GM12801 (cell line): ENCODE data around the gene BPGM.

Experiments
- TF ChIP-seq, protein P1 (sequence below): IDR thresholded peaks from one replicate; pipeline ENCODE4 v1.5.1; 2011; ENCODE audit warnings: control low read depth; ENCODE audit not compliant: insufficient read length; ENCODE audit errors: extremely low read depth

BPGM gene

GRCh38 chr7:134625550-134625949, 21.1 kb upstream of the BPGM start:
- TF ChIP-seq, protein P1, sequence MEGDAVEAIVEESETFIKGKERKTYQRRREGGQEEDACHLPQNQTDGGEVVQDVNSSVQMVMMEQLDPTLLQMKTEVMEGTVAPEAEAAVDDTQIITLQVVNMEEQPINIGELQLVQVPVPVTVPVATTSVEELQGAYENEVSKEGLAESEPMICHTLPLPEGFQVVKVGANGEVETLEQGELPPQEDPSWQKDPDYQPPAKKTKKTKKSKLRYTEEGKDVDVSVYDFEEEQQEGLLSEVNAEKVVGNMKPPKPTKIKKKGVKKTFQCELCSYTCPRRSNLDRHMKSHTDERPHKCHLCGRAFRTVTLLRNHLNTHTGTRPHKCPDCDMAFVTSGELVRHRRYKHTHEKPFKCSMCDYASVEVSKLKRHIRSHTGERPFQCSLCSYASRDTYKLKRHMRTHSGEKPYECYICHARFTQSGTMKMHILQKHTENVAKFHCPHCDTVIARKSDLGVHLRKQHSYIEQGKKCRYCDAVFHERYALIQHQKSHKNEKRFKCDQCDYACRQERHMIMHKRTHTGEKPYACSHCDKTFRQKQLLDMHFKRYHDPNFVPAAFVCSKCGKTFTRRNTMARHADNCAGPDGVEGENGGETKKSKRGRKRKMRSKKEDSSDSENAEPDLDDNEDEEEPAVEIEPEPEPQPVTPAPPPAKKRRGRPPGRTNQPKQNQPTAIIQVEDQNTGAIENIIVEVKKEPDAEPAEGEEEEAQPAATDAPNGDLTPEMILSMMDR = no peak

DNA sequence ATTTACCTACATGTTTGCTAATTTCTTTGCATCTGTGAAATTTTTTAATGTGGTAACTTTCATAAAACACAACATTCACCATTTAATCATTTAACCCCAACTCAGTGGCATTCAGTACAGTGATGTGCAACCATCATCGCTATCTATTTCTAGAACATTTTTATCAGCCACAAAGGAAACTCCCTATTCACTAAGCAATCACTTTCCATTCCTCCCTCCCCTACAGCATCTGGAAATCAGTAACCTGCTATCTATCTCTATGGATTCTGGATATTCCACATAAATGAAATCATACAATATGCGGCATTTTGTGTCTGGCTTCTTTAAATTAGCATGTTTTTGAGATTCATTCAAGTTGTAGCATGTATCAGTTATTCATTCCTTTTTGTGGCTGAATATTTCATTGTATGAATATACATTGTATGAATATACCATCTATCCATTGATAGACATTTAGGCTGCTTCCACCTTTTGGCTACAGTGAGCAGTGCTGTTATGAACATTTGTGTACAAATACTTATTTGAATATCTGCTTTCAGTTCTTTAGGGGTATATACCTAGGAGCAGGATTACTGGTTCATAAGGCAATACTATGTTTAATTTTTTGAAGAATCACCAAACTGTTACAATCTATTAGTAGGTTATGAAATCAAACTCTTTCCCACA, 19.4 kb upstream of the BPGM start:
- TF ChIP-seq, protein P1 = no peak

DNA sequence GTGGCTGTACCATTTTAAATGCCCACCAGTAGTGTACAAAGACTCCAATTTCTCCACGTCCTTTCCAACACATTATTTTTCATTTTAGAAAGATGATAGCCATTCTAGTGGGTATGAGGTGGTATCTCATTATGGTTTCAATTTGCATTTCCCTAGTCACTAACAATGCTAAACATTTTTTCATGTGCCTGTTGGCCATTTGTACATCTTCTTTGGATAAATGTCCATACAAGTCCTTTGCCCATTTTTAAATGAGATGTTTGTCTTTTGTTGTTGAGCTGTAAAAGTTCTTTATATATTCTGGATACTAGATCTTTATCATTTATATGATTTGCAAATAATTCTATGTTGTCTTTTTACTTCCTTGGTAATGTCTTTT, 18.9 kb upstream of the BPGM start:
- TF ChIP-seq, protein P1 = no peak

- TF ChIP-seq, protein P1 = no peak
Measured at GRCh38 chr7:134629445-134629844, 17.2 kb upstream of the BPGM start.

DNA sequence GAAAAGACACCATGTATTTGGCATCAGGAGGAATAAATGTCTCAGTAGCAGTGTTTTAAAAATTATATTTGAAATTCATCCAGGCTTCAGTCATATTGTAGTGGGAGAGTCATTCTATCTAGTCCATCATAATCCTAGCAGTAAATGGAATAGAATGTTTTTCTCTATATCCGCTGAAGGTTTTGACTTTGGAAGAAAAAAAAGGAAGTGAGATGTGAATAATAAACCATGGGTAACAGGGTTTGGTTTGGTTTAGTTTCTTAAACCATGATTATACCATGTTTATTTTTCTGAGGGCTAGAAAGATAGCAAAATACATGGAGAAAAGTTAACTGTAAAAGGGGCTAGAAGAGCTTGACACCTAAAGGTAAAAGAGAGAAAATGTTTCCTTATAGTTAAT, 16.4 kb upstream of the BPGM start:
- TF ChIP-seq, protein P1 = no peak

DNA sequence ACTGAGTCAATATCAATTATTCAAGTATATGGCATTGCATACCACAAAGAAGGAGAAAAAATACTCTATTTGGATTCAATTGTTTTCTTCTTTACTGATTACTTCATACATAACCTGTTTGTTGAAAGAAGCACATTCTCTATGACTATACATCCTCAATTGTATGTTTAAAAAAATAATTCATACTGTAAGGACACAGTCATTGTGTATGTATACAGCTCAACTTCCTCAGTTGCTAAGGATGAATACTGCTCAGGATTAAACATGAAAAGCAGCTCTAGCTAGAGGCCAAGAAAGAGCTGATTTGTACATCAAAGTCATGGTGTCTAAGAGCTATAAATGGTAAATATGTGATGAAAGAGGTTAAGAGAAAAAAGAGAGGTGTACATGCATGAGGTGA, 15.8 kb upstream of the BPGM start:
- TF ChIP-seq, protein P1 = no peak

GRCh38 chr7:134632052-134632451, 14.6 kb upstream of the BPGM start:
- TF ChIP-seq, protein P1 = no peak

DNA sequence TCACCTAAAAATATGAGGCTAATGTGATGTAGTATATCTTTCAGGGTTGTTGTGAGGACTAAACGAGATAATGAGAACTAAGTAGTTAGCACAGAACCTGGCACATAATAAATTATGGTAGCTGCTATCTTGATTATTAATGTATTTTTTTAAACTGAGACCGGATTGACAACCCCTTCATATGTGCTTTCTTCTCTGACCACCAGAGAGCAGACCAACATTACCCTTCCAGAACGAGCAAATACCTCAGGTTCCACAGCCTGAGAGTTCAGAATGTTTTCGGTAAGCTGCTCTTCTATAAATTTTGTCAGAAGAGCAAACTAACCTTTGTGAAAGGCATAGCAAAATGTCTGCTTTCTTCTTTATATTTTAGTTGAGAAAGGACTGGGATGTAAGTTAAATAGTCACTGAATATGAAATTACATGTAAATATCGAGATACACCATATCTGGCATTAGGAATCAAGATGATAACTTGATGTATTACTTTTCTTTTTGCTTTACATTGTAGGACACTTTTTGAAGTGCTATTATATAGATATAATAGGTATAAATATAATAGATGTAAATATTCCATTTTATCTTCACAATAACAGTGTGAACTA, 13.6 kb upstream of the BPGM start:
- TF ChIP-seq, protein P1 = no peak
